Measurements from ENCODE around the gene KCTD1.

KCTD1 gene

DNA sequence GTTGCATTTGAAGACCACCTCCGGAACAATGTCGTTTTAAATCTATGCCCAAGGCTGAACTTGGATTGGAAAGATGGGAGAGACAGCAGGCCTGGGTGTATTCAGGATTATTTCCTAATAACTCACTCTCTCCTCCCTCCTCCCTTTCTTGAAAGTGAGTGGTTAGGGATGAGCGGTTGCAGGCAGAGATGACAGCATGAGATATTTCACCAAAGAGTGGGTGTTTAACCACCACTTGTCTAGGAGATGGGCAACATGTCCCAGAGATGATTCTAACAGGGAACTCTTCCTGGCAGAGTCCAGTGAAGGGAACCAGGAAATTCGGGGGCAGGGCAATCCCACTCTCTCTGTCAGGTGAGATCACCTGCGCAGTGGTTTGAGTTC lies 123.2 kb downstream of the KCTD1 start:
- DNase-seq (ENCODE audit: low read depth in 2 of 2): no peak

DNA sequence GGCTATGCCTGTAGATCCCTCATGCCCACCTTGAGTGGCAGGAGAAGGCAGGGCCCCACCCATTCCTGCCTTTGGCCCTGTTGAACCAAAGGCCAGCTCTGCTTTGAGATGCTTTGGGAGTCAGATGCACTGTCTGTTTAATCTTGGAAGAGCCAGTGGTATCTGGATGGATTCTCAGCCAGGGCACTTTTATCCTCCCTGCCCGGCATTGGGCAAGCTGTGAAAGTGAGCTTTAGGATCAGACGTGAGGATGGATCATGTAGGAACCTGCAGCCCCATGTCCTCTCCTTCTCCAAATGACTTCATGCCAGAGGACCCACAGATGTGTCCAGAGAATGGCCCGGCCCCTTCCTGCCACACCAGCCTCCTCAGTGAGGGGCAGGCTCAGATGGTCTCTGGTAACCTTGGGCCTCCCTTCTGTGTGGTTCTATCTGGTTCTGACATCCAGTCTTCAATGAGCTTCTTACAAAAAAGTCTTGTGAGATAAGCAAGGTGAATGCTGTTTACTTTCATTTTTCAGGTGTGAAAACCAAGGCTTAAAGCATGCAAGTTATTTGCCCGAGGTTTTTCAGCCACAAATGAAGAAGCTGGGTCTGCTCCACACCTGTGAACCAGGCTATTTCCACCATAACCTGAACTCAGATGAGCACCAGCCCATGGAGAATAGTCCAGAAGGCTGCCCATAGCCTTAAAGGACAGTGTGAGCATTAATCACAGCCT lies 123.8 kb downstream of the KCTD1 start:
- DNase-seq (ENCODE audit: low read depth in 2 of 2): no peak

GRCh38 chr18:26422472-26423162 lies 125.7 kb downstream of the KCTD1 start:
- no peak for DNase-seq (ENCODE audit: low read depth in 2 of 2)

DNA sequence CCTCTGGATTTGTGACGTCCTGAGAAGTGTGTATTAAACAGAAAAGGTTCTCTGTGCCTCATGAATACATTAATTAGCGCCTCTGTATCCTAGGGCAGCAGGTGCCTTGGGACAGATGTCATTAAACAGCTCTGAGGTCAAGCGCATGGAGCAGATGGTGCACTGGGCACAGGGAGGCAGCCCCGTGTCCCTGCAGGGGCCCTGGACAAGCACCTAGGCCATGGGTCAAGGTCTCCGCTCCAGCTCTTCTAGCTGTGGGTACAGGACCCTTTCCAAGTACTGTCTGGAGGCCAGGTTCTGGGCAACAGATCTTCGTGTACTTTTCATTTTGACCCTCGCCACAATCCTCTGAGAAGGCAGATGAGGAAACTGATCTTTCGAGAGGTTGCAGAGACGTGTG lies 126.4 kb downstream of the KCTD1 start:
- no peak for DNase-seq (ENCODE audit: low read depth in 2 of 2)

DNA sequence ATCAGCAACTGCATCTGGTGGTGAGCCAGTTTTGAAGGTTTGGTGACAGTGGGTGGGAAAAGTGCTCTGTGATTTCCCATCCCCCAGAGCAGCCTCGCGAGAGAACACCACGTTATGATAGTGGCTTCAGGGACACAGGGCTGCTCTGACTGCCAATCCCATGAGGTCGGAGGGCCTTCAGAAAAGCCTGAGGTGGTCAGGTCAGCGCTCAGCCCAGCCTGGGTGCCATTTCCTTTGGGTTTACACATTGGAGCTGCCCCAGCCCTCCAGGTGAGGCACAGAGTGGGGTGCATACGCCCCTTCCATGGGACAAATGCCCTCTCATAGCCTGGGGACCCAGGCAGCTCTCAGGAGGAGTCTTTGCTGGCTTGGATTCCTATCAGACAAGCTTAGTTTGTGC lies 126.8 kb downstream of the KCTD1 start:
- no peak for DNase-seq (ENCODE audit: low read depth in 2 of 2)

GRCh38 chr18:26419746-26420145 lies 128.6 kb downstream of the KCTD1 start:
- DNase-seq (ENCODE audit: low read depth in 2 of 2): no peak

- no peak for DNase-seq (ENCODE audit: low read depth in 2 of 2)
These were observed 130.1 kb downstream of the KCTD1 start for GRCh38 chr18:26418225-26418624.

- no peak for DNase-seq (ENCODE audit: low read depth in 2 of 2)
These were observed 131.2 kb downstream of the KCTD1 start for GRCh38 chr18:26417190-26417589.

DNA sequence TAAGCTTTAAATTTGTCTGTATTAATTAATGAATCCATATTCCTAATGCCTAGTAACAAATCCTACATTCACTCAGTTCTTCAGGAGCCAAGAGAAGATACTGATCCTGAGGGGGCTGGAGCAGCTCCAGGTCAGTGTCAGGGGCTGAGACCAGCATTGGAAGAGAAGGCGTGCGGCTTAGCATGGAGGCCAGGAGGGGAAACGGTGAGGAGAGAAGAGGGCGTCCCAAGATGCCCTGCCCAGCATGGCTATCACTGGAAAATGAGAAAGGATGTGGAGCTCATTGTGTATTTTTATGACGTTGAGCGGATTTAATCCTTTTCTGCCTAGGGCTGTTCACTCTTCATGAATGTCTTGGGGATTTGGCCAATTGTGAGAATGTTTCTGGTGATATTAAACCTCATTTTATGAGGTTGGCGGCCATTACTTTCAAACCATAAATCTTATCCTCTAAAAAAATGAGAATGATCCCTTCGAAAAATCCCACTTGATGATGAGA lies 131.7 kb downstream of the KCTD1 start:
- no peak for DNase-seq (ENCODE audit: low read depth in 2 of 2)

DNA sequence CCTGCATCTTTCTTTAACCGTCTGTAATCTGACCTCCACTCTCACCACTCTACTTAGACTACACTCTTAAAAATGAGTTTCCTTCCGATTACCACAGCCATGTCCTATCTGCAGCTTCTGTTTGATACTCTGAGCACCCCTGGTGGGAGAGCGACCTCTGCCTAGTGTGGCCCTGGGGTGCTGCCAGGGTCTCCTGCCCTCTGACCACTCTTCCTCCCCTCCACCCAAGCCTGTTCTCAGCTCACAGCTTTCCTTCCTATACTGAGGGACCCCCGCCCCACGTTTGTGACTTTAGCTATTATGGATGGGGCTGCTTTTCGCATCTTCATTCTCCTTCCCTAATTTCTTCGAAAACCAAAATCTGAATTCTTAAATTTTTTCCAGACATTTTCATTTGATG lies 132.7 kb downstream of the KCTD1 start:
- DNase-seq (ENCODE audit: low read depth in 2 of 2): no peak

- no peak for DNase-seq (ENCODE audit: low read depth in 2 of 2)
These were observed 133.4 kb downstream of the KCTD1 start for GRCh38 chr18:26414901-26415440.

- no peak for DNase-seq (ENCODE audit: low read depth in 2 of 2)
These were observed 139.3 kb downstream of the KCTD1 start for GRCh38 chr18:26409091-26409490.

DNA sequence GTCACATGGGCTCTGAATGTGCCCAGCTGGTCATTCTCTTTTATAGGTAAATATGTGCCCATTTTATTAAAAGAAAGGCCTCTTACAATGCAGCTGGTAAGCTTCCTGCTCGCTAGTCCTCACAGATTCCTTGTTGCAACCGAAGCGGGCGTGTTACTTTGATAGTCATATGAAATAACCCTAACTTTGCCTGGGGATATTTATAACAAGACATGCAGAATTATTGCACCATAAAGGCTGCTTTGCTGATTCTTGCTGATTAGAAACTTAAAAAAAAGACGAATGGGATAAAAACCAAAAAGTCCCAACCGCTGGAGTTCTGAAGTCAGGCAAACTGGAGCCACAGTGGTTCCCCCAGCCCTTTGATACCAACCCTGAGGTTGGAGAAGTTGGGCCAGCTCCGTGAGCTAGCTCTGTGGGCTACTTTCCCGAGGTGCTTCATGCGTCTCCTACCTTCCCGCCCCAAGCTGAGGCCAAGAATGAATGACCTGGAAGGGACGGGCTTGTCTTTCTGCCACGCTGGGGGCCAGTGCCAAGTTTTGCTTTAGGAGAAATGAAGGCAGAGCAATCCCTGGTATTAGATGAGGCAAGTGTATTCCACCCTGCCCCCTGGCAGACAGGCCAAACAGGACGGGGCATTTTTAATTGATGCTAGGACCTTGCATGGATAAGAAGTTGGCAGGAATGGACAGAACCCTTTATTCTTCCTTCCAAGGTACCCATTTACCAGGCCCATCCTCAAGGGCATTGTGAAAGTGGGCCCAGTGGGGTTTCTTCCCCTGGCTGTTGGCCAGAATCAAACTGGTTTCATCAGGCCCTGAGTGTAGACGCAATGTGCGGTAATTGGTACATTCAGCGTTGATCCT lies 140.4 kb downstream of the KCTD1 start:
- DNase-seq (ENCODE audit: low read depth in 2 of 2): no peak

DNA sequence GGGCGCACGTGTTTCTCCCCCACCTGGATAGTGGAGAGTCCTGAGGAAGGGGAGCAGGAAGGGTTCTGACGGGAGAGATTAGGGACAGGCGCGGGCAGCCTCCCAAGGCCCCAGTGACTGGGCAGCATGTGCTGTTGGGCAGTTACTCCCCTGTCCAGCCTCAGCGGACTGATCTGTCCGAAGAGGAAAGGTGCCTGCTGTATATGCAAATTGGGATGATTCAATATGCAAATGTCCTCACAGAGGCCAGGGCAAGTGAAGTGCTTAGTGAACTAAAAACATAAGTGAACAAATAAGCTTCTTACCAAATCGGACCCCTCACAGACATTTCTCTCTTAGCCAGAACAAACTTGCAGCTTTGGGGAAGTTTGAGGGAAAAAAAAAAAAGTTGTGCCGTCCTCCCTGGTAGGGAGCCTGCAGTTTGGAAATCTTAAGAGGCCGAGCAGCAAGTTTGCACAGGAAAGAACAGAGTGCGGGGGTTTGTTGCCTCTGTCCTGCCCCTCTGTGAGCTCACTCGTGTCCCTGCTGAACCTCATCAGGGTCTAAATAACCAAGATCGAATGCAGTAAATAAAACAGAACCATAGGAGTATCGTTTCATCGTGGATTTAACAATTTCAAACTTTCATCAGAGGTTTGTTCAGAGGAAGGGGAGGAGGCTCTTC lies 141.4 kb downstream of the KCTD1 start:
- no peak for DNase-seq (ENCODE audit: low read depth in 2 of 2)

GRCh38 chr18:26406324-26406723 lies 142.0 kb downstream of the KCTD1 start:
- DNase-seq (ENCODE audit: low read depth in 2 of 2): no peak

GRCh38 chr18:26405190-26405801 lies 143.1 kb downstream of the KCTD1 start:
- no peak for DNase-seq (ENCODE audit: low read depth in 2 of 2)
